B cell (primary cell): ENCODE measurements around the gene ACTL6B. TPM values are rescaled to one million over a fixed set of nuclear protein-coding genes. Genes with fewer than 3 reads are reported as not detected.
A peak's percentile ranks its signal among the peaks of the same experiment; 100 is the strongest.

ENCODE experiments used
- ATAC-seq: fragments of 200-7000 bp; cut with Tn5 transposase; one replicate; pipeline ENCODE4 v1.10.0; 2021; ENCODE audit warnings: low read depth, mild to moderate bottlenecking, moderate number of reproducible peaks, moderate library complexity
- CTCF ChIA-PET: fragments of 350-600 bp; sonication (Branson Sonifier 250); formaldehyde crosslinking; loops from one replicate; lab custom pipeline; 2021; ENCODE audit warnings: antibody characterized with exemption, inconsistent platforms; lab: Charles Lee
- POLR2A ChIA-PET: fragments of 350-600 bp; sonication (Branson Sonifier 250); formaldehyde crosslinking; loops from one replicate; lab custom pipeline; 2021; ENCODE audit warnings: antibody characterized with exemption; lab: Charles Lee
- DNase-seq: peaks from one replicate; pipeline ENCODE4 v3.0.0; 2013
- H2AFZ ChIP-seq: 2 replicates; pipeline ENCODE4 v1.6.1; 2012; ENCODE audit warnings: mild to moderate bottlenecking, low read depth, low read length; ENCODE audit not compliant: insufficient read depth, poor library complexity, severe bottlenecking
- H3K27ac ChIP-seq, 2 donors: 1 replicate in 1 of 2; 2 replicates in 1 of 2; pipeline ENCODE4 v1.5.1; 2012 to 2013; ENCODE audit warnings: low read length in 2 of 2, mild to moderate bottlenecking in 2 of 2, moderate library complexity in 1 of 2
- H3K27me3 ChIP-seq, 4 experiments: fragments of 200-600 bp in 1 of 4; sonication (generic) in 1 of 4; replicated peaks in 1 of 4; 1 replicate in 2 of 4; 2 replicates in 2 of 4; pipeline versions ENCODE4 v1.6.1 to v1.7.0; 2013 to 2016; ENCODE audit warnings: low read length in 3 of 4, mild to moderate bottlenecking in 2 of 4, mixed read lengths in 1 of 4, moderate library complexity in 1 of 4; ENCODE audit not compliant: insufficient read depth in 4 of 4, control insufficient read depth in 3 of 4; ENCODE audit errors: control extremely low read depth in 1 of 4
- H3K36me3 ChIP-seq, 2 experiments: replicated peaks in 1 of 2; 1 replicate in 1 of 2; 2 replicates in 1 of 2; pipeline versions ENCODE4 v1.6.1 to v1.7.1; 2013; ENCODE audit warnings: low read length in 1 of 2; ENCODE audit not compliant: insufficient read depth in 2 of 2, control insufficient read depth in 1 of 2; ENCODE audit errors: control extremely low read depth in 1 of 2, extremely low read depth in 1 of 2
- H3K4me1 ChIP-seq, 2 donors: fragments of 200-600 bp in 1 of 2; sonication (generic) in 1 of 2; 1 replicate in 1 of 2; 2 replicates in 1 of 2; pipeline versions ENCODE4 v1.5.1 to v1.6.1; 2013 to 2017; ENCODE audit warnings: low read length in 2 of 2; ENCODE audit not compliant: control insufficient read depth in 2 of 2, insufficient read depth in 2 of 2
- H3K4me2 ChIP-seq: replicated peaks from 2 replicates; pipeline ENCODE3; 2012; ENCODE audit warnings: mild to moderate bottlenecking, low read depth, low read length; ENCODE audit not compliant: poor library complexity, severe bottlenecking
- H3K4me3 ChIP-seq, 5 experiments: fragments of 200-600 bp in 1 of 5; sonication (generic) in 1 of 5; 1 replicate in 3 of 5; 2 replicates in 2 of 5; pipeline versions ENCODE4 v1.5.1 to v1.7.0; 2011 to 2016; ENCODE audit warnings: low read length in 4 of 5, mild to moderate bottlenecking in 4 of 5, low read depth in 2 of 5, control low read depth in 1 of 5, moderate library complexity in 1 of 5; ENCODE audit not compliant: insufficient read depth in 1 of 5; ENCODE audit errors: control extremely low read depth in 1 of 5, extremely low read depth in 1 of 5
- H3K79me2 ChIP-seq: fragments of 200-600 bp; sonication (generic); one replicate; pipeline ENCODE4 v1.6.0; 2016; ENCODE audit warnings: low read length; ENCODE audit not compliant: control insufficient read depth, insufficient read depth
- H3K9ac ChIP-seq: fragments of 200-600 bp; sonication (generic); 2 replicates; pipeline ENCODE4 v1.6.1; 2017; ENCODE audit warnings: mild to moderate bottlenecking, low read length, moderate library complexity
- H3K9me3 ChIP-seq, 3 donors: one replicate each; pipeline versions ENCODE4 v1.6.1 to v1.7.1; 2013; ENCODE audit warnings: low read length in 2 of 3; ENCODE audit not compliant: control insufficient read depth in 2 of 3, insufficient read depth in 1 of 3; ENCODE audit errors: control extremely low read depth in 1 of 3
- H4K20me1 ChIP-seq: 2 replicates; pipeline ENCODE4 v1.6.0; 2012; ENCODE audit warnings: mild to moderate bottlenecking, low read length; ENCODE audit not compliant: insufficient read depth, control insufficient read depth, poor library complexity, severe bottlenecking
- H3K27ac Mint-ChIP-seq: one replicate; pipeline ENCODE4 v1.8.0; 2021; ENCODE audit warnings: mixed read lengths
- H3K27me3 Mint-ChIP-seq: one replicate; pipeline ENCODE4 v1.8.0; 2021; ENCODE audit warnings: mixed read lengths
- H3K4me1 Mint-ChIP-seq: one replicate; pipeline ENCODE4 v1.8.0; 2021; ENCODE audit warnings: mixed read lengths
- H3K4me3 Mint-ChIP-seq: one replicate; pipeline ENCODE4 v1.8.0; 2021; ENCODE audit warnings: mixed read lengths
- H3K9me3 Mint-ChIP-seq: one replicate; pipeline ENCODE4 v1.8.0; 2022; ENCODE audit warnings: mixed read lengths; ENCODE audit not compliant: insufficient read depth
- CTCF ChIP-seq: fragments of 200-600 bp; IDR thresholded peaks from one replicate; pipeline ENCODE4 v1.8.0; 2022; ENCODE audit warnings: antibody characterized with exemption, mild to moderate bottlenecking
- EZH2 ChIP-seq: IDR thresholded peaks from 2 replicates; pipeline ENCODE4 v1.6.1; 2012; ENCODE audit warnings: borderline replicate concordance, low read depth, mild to moderate bottlenecking, moderate library complexity, low read length; ENCODE audit not compliant: insufficient read depth, poor library complexity, severe bottlenecking
- WGBS: methylation state at CpG from one replicate; pipeline ENCODE4 v1.1.5; 2013; ENCODE audit warnings: missing lambda C conversion rate; ENCODE audit not compliant: insufficient coverage; 5-methylcytosine and 5-hydroxymethylcytosine counted together
- intact Hi-C: fragments of 100-400 bp; cut with micrococcal nuclease; formaldehyde crosslinking; loops from one replicate; pipeline ENCODE4 v1.10.0; 2022
- polyA plus RNA-seq: library from polyadenylated mRNA; depleted of rRNA; stranded (reverse); fragments of >200 nt; gene quantifications from 2 replicates; pipeline ENCODE4 v1.2.3, GENCODE V29; 2012
- total RNA-seq, 2 donors: library from RNA; stranded (reverse); fragments of 120-200 nt in 1 of 2; gene quantifications; 1 replicate in 1 of 2; 2 replicates in 1 of 2; pipeline versions ENCODE4 v1.2.3 to v1.2.4, GENCODE V29; 2013 to 2022

ACTL6B gene
- total and polyA plus RNA-seq, 2 donors (not counting 1 experiment from before 2014, with no cell fraction given), result not detected

GRCh38 chr7:100676501-100677306 is 20.5 kb upstream of the ACTL6B start:
- intact Hi-C loops, result loop anchor here (10.0 kb wide), 1 partner anchor 592 kb away; the partner anchor contains the start of genes COPS6 and ZNF3
- POLR2A ChIA-PET, result interaction anchor here (0.7 to 2.7 kb wide), 10 partner anchors 16 to 307 kb away, joined by 3 to 16 read pairs (median 5); partner anchors contain the start of genes FBXO24, LRCH4 and POP7
- Histone ChIP-seq H2AFZ (peak overlapping the region; percentile 54), H4K20me1 (peaks cover 45% of the 10 kb centered on the region), H3K27me3 (no peaks in the 10 kb centered on the region), H3K9ac (peak overlapping the region; percentile 97), H3K9me3 (no peaks in the 10 kb centered on the region), H3K4me1 (peaks cover 0 to 9% of the 10 kb centered on the region in 2 donors), H3K79me2 (peaks cover 12% of the 10 kb centered on the region), H3K4me3 (no peak overlapping the region), H3K27ac (peak overlapping the region; percentile 78 to 97), H3K36me3 (peaks cover 0 to 43% of the 10 kb centered on the region in 2 experiments), H3K4me2 (peak overlapping the region; percentile 85)
- DNase-seq (no peak), ATAC-seq (no peak)
- Mint-ChIP-seq H3K4me3 (peak overlapping the region; percentile 79), H3K27me3 (no peaks in the 10 kb centered on the region), H3K27ac (peak overlapping the region; percentile 85), H3K4me1 (peaks cover 10% of the 10 kb centered on the region), H3K9me3 (no peaks in the 10 kb centered on the region)
- TF ChIP-seq EZH2 (no peak), CTCF (no peak)
- CTCF ChIA-PET, result interaction anchor here (1.1 to 4.7 kb wide), 4 partner anchors 14 to 208 kb away, joined by 3 to 53 read pairs (median 10); partner anchors contain the start of gene POP7
- WGBS, result 95% methylated on average over 22 of the region's 23 CpGs
